Adrenal gland (tissue), 12 donors: ENCODE results near the gene CERCAM. TPM values are rescaled to one million over a fixed set of nuclear protein-coding genes. Genes with fewer than 3 reads are reported as not detected.

ENCODE experiments used
- DNase-seq, 7 donors: peaks; one replicate each; pipeline ENCODE4 v3.0.0-alpha.2; 2019 to 2020
- H3K27ac ChIP-seq, 5 donors: fragments of 200-600 bp; sonication (generic) in 4 of 5; 1 replicate in 3 of 5; 2 replicates in 2 of 5; pipeline versions ENCODE4 v1.5.1 to v1.8.0; 2016 to 2020; ENCODE audit warnings: mild to moderate bottlenecking in 1 of 5
- H3K27me3 ChIP-seq: fragments of 200-600 bp; 2 replicates; pipeline ENCODE4 v1.8.0; 2021
- H3K36me3 ChIP-seq, 2 donors: fragments of 200-600 bp; replicated peaks in 1 of 2; 1 replicate in 1 of 2; 2 replicates in 1 of 2; pipeline versions ENCODE4 v1.5.1 to v1.8.0; 2018 to 2022
- H3K4me1 ChIP-seq, 2 donors: fragments of 200-600 bp; replicated peaks in 1 of 2; 1 replicate in 1 of 2; 2 replicates in 1 of 2; pipeline versions ENCODE4 v1.5.1 to v1.8.0; 2018 to 2021
- H3K4me3 ChIP-seq, 4 donors: fragments of 200-600 bp; sonication (generic) in 3 of 4; one replicate each; pipeline ENCODE4 v1.5.1; 2016 to 2018
- H3K9me3 ChIP-seq, 3 donors: fragments of 200-600 bp; sonication (generic) in 1 of 3; replicated peaks in 1 of 3; 1 replicate in 2 of 3; 2 replicates in 1 of 3; pipeline versions ENCODE4 v1.5.1 to v1.8.0; 2016 to 2021
- CTCF ChIP-seq, 6 experiments: fragments of 450-650 bp in 4 of 6; fragments of 200-600 bp in 2 of 6; sonication (generic) in 1 of 6; IDR thresholded peaks; 1 replicate in 5 of 6; 2 replicates in 1 of 6; pipeline versions ENCODE4 v1.5.1 to v1.8.0; 2016 to 2021; ENCODE audit warnings: antibody characterized with exemption in 6 of 6, mild to moderate bottlenecking in 2 of 6, moderate library complexity in 1 of 6
- POLR2A ChIP-seq, 2 donors: fragments of 450-650 bp; IDR thresholded peaks; one replicate each; pipeline ENCODE4 v1.6.1; 2017; ENCODE audit warnings: antibody characterized with exemption in 2 of 2, mild to moderate bottlenecking in 2 of 2, moderate library complexity in 1 of 2
- WGBS, 4 donors: extraction: QIAGEN DNeasy Blood & Tissue Kit in 2 of 4; methylation state at CpG; one replicate each; pipeline versions ENCODE4 v1.1.5 to v1.1.7; 2013 to 2017; 5-methylcytosine and 5-hydroxymethylcytosine counted together
- intact Hi-C, 2 donors: fragments of 100-400 bp; cut with DNase I; formaldehyde crosslinking; loops; one replicate each; pipeline versions ENCODE4 v1.14.1 to v1.15.0; 2022 to 2023
- polyA plus RNA-seq, 3 donors: library from polyadenylated mRNA; stranded (reverse); fragments of 200-250 nt in 2 of 3; fragments of 350-450 nt in 1 of 3; fragmentation: Illumina TruSeq in 1 of 3; extraction: RNeasy Lipid Tissue Mini Kit (QIAGEN cat#74804) in 1 of 3; gene quantifications; one replicate each; pipeline ENCODE4 v1.2.3, GENCODE V29; 2013 to 2014
- total RNA-seq, 9 donors: library from RNA; depleted of rRNA in 4 of 9; stranded (reverse); fragments of >200 nt in 4 of 9; fragments of 120-200 nt in 1 of 9; fragmentation: NEBNext Ultra II Directional in 1 of 9; extraction: Animal tissue kit (Norgen Biotek cat#: 25700) in 1 of 9; gene quantifications; one replicate each; pipeline versions ENCODE4 v1.1.0 to v1.2.4, GENCODE V29; 2013 to 2023
- donor health status: healthy with polysubstance abuse.
- donor health status: Bipolar disorder and iron deficiency.
- donor health status: DM: yes; HTN: yes; CAD: no.
- donor health status: DM: no; HTN: no; CAD: no.
- donor health status: DM: no; HTN: no; CAD: no.
- donor health status: DM: yes; HTN: yes; CAD: no.

CERCAM gene
- total and polyA plus RNA-seq, 12 donors: 5.1 to 43.5 (median 16.7) TPM

- Histone ChIP-seq H3K27me3 (no peaks in the 10 kb centered on the region), H3K9me3 (no peaks in the 10 kb centered on the region), H3K27ac (no peak overlapping the region), H3K4me3 (no peak overlapping the region), H3K4me1 (no peaks in the 10 kb centered on the region), H3K36me3 (peaks cover 0 to 69% of the 10 kb centered on the region in 2 donors)
- WGBS, 4 donors: 97 to 98% (median 98%) methylated on average over 10 of the region's 10 CpGs
- no peak for DNase-seq
- intact Hi-C loops: no loop called here
- no peak for TF ChIP-seq CTCF (IDR thresholded peaks at IDR 0.05)
- no peak for TF ChIP-seq POLR2A (IDR thresholded peaks at IDR 0.05)
Measured at GRCh38 chr9:128481561-128481960, 60.9 kb downstream of the CERCAM start.

- WGBS, 4 donors: 93 to 97% (median 95%) methylated on average over 7 of the region's 7 CpGs
- intact Hi-C loops: no loop called here
- no peak overlapping the region for H3K4me3 ChIP-seq
- H3K27me3 ChIP-seq: no peaks in the 10 kb centered on the region
- no peaks in the 10 kb centered on the region for H3K9me3 ChIP-seq
- DNase-seq: no peak
- H3K4me1 ChIP-seq: no peaks in the 10 kb centered on the region
- TF ChIP-seq CTCF (IDR thresholded peaks at IDR 0.05): no peak
- no peak for TF ChIP-seq POLR2A (IDR thresholded peaks at IDR 0.05)
- no peak overlapping the region for H3K27ac ChIP-seq
- peaks cover 0 to 74% of the 10 kb centered on the region in 2 donors for H3K36me3 ChIP-seq
Measured at GRCh38 chr9:128482186-128482585, 61.5 kb downstream of the CERCAM start.

GRCh38 chr9:128484686-128485413 lies 64.2 kb downstream of the CERCAM start:
- WGBS, 4 donors: 89 to 97% (median 94%) methylated on average over 16 to 17 of the region's 17 CpGs
- DNase-seq: no peak
- Histone ChIP-seq H3K36me3 (peaks cover 0 to 66% of the 10 kb centered on the region in 2 donors), H3K4me3 (no peak overlapping the region), H3K27me3 (no peaks in the 10 kb centered on the region), H3K9me3 (no peaks in the 10 kb centered on the region), H3K27ac (no peak overlapping the region), H3K4me1 (no peaks in the 10 kb centered on the region)
- TF ChIP-seq POLR2A (IDR thresholded peaks at IDR 0.05) (no peak), CTCF (IDR thresholded peaks at IDR 0.05) (no peak)
- intact Hi-C loops: no loop called here

- H3K36me3 ChIP-seq: peaks cover 0 to 69% of the 10 kb centered on the region in 2 donors
- H3K4me3 ChIP-seq: no peak overlapping the region
- H3K4me1 ChIP-seq: no peaks in the 10 kb centered on the region
- H3K27me3 ChIP-seq: no peaks in the 10 kb centered on the region
- intact Hi-C loops: no loop called here
- DNase-seq: no peak
- TF ChIP-seq CTCF (IDR thresholded peaks at IDR 0.05) (no peak), POLR2A (IDR thresholded peaks at IDR 0.05) (no peak)
- no peaks in the 10 kb centered on the region for H3K9me3 ChIP-seq
- WGBS, 4 donors: 80 to 89% (median 83%) methylated on average over 7 of the region's 7 CpGs
- H3K27ac ChIP-seq: no peak overlapping the region
Measured at GRCh38 chr9:128485414-128485855, 64.8 kb downstream of the CERCAM start.
